Prostate gland (tissue), 2 donors: ENCODE results near the gene ZDHHC19. TPM values are rescaled to one million over a fixed set of nuclear protein-coding genes. Genes with fewer than 3 reads are reported as not detected.

ENCODE experiments used
- DNase-seq: peaks from one replicate; pipeline ENCODE4 v3.0.0-alpha.2; 2019; ENCODE audit warnings: low spot score
- H3K27ac ChIP-seq, 2 donors: fragments of 200-600 bp; sonication (generic); 2 replicates each; pipeline ENCODE4 v1.5.1; 2017 to 2019
- H3K27me3 ChIP-seq: fragments of 200-600 bp; sonication (generic); replicated peaks from 2 replicates; pipeline ENCODE4 v1.5.1; 2019; ENCODE audit not compliant: insufficient read depth
- H3K36me3 ChIP-seq, 2 donors: fragments of 200-600 bp; sonication (generic); 1 replicate in 1 of 2; 2 replicates in 1 of 2; pipeline versions ENCODE4 v1.5.1 to v1.8.1; 2017 to 2019
- H3K4me1 ChIP-seq: fragments of 200-600 bp; sonication (generic); replicated peaks from 2 replicates; pipeline ENCODE4 v1.5.1; 2019
- H3K4me3 ChIP-seq, 2 donors: fragments of 200-600 bp; sonication (generic); 2 replicates each; pipeline ENCODE4 v1.5.1; 2017 to 2019
- H3K9me3 ChIP-seq: fragments of 200-600 bp; sonication (generic); 2 replicates; pipeline ENCODE4 v1.5.1; 2017
- CTCF ChIP-seq, 4 experiments: fragments of 200-600 bp in 2 of 4; fragments of 450-650 bp in 2 of 4; sonication (generic) in 2 of 4; IDR thresholded peaks; 1 replicate in 3 of 4; 2 replicates in 1 of 4; pipeline ENCODE4 v1.5.1; 2016 to 2019; ENCODE audit warnings: antibody characterized with exemption in 4 of 4, mild to moderate bottlenecking in 2 of 4, moderate library complexity in 2 of 4
- POLR2A ChIP-seq: fragments of 450-650 bp; IDR thresholded peaks from one replicate; pipeline ENCODE4 v1.6.1; 2016; ENCODE audit warnings: antibody characterized with exemption, mild to moderate bottlenecking
- POLR2AphosphoS5 ChIP-seq: sonication (generic); formaldehyde crosslinking; IDR thresholded peaks from one replicate; pipeline ENCODE4 v1.6.1; 2017; ENCODE audit warnings: antibody characterized with exemption
- WGBS: methylation state at CpG from one replicate; pipeline ENCODE4 v1.1.5; 2018; 5-methylcytosine and 5-hydroxymethylcytosine counted together
- intact Hi-C: fragments of 100-400 bp; cut with DNase I; formaldehyde crosslinking; loops from one replicate; pipeline ENCODE4 v1.14.2; 2022
- total RNA-seq, 2 donors: library from RNA; depleted of rRNA; stranded (reverse); fragments of >200 nt; gene quantifications; one replicate each; pipeline ENCODE4 v1.1.0, GENCODE V29; 2016

ZDHHC19 gene, protein sequence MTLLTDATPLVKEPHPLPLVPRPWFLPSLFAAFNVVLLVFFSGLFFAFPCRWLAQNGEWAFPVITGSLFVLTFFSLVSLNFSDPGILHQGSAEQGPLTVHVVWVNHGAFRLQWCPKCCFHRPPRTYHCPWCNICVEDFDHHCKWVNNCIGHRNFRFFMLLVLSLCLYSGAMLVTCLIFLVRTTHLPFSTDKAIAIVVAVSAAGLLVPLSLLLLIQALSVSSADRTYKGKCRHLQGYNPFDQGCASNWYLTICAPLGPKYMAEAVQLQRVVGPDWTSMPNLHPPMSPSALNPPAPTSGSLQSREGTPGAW
- total RNA-seq, result 1 to 10 TPM in 1 of 2 donors, not detected in 1; 3.9 TPM

DNA sequence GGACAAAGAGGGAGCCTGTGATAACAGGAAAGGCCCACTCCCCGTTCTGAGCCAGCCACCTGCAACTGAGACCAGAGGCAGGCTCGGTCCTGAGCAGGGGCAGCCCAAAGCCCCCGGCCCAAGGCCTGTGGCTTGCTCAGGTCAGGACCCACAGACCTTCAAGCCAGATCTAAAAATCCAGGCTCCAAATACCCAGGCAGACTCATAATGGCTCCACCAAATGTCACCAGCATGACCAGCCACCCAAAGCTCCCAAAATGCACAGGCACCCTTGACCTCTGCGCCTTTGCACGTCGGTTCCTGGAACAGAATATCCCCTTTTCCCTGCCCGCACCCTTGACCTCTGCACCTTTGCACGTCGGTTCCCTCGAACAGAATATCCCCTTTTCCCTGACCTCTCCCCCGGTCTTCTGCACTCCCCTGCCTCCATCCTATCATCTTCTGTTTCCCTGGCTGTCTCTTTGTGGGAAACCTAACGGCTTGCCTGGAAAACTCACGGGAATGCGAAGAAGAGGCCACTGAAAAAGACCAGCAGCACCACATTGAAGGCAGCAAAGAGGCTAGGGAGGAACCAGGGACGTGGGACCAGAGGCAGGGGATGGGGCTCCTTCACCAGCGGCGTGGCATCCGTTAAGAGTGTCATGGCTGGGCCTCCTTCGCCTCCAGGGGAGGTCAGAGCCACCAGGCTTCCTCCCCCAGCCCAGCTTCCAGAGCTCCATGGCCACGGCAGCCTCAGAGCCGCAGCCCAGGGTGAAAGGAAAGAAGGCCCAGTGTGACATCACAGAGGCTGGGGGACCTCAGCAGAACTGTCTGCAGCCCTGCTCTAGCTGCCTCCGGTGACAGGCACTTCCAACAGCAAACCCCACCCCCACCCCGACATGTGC lies at the start of gene ZDHHC19:
ZDHHC19 (minus strand) TSS at position 728 of the 884 bp plus-strand sequence; CDS start at position 643, 85 bp downstream.
- Histone ChIP-seq H3K27ac (no peak within 1 kb of the TSS), H3K9me3 (no peaks in the 10 kb centered on the region), H3K4me1 (no peaks in the 10 kb centered on the region), H3K4me3 (no peak within 1 kb of the TSS), H3K36me3 (no peaks in the 10 kb centered on the region), H3K27me3 (no peaks in the 10 kb centered on the region)
- TF ChIP-seq POLR2A (no peak), POLR2AphosphoS5 (no peak), CTCF (IDR thresholded peaks at IDR 0.05) (no peak)
- WGBS, result 67% methylated on average over 23 of the region's 23 CpGs
- no peak for DNase-seq
- intact Hi-C loops, result no loop called here

GRCh38 chr3:196260784-196261183 lies 49.6 kb upstream of the ZDHHC19 start:
- intact Hi-C loops, result no loop called here
- no peaks in the 10 kb centered on the region for H3K4me1 ChIP-seq
- WGBS, result 98% methylated on average over 4 of the region's 4 CpGs
- no peaks in the 10 kb centered on the region for H3K36me3 ChIP-seq
- TF ChIP-seq CTCF (IDR thresholded peaks at IDR 0.05) (no peak), POLR2A (no peak), POLR2AphosphoS5 (no peak)
- H3K4me3 ChIP-seq, result no peak overlapping the region
- no peaks in the 10 kb centered on the region for H3K9me3 ChIP-seq
- DNase-seq, result no peak
- H3K27me3 ChIP-seq, result no peaks in the 10 kb centered on the region
- no peak overlapping the region for H3K27ac ChIP-seq

DNA sequence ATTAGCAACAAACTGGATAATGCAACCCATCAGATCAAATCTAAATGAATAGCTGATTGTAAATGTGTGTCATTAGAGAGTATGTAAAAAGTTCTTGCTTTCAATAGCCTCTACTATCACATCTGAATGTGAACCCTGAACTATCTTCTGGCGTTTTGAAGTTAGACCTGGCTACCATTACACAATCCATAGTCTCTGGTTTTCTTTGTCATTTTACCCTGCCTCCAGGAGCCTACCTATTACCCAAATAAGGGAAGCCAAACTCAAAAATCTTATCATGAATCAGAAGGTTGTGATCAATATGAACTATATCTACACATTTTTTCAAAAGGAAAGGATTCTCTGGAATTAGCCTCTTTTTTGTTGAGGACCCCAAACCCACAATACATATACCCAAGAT lies 44.6 kb upstream of the ZDHHC19 start:
- 92% methylated on average over 1 of the region's 1 CpG for WGBS
- TF ChIP-seq CTCF (IDR thresholded peaks at IDR 0.05) (no peak), POLR2A (no peak), POLR2AphosphoS5 (no peak)
- no peaks in the 10 kb centered on the region for H3K27me3 ChIP-seq
- DNase-seq, result no peak
- H3K27ac ChIP-seq, result no peak overlapping the region
- no peaks in the 10 kb centered on the region for H3K36me3 ChIP-seq
- no peaks in the 10 kb centered on the region for H3K9me3 ChIP-seq
- H3K4me3 ChIP-seq, result no peak overlapping the region
- H3K4me1 ChIP-seq, result no peaks in the 10 kb centered on the region
- intact Hi-C loops, result loop anchor here (2.0 kb wide), 1 partner anchor 263 kb away; no protein-coding TSS in a partner anchor

- intact Hi-C loops, result loop anchor here (2.0 to 5.0 kb wide), 2 partner anchors 264 to 438 kb away; no protein-coding TSS in a partner anchor
- no peaks in the 10 kb centered on the region for H3K27me3 ChIP-seq
- DNase-seq, result no peak
- WGBS, result 68% methylated on average over 5 of the region's 5 CpGs
- H3K36me3 ChIP-seq, result no peaks in the 10 kb centered on the region
- H3K4me3 ChIP-seq, result no peak overlapping the region
- no peak overlapping the region for H3K27ac ChIP-seq
- no peaks in the 10 kb centered on the region for H3K9me3 ChIP-seq
- no peaks in the 10 kb centered on the region for H3K4me1 ChIP-seq
- no peak for TF ChIP-seq POLR2A
- no peak for TF ChIP-seq POLR2AphosphoS5
- no peak for TF ChIP-seq CTCF (IDR thresholded peaks at IDR 0.05)
Observed at GRCh38 chr3:196254376-196255283, 43.4 kb upstream of the ZDHHC19 start.
